ENCODE measurements around the gene UQCC5.

The UQCC5 gene

GRCh38 chr3:52527039-52527731, 9.2 kb upstream of the UQCC5 start:
- DNase-seq (ENCODE audit: extremely low spot score) = no peak
- CTCF ChIA-PET = no interaction called here
- no peak for TF ChIP-seq L3MBTL2 (conservative IDR thresholded peaks at IDR 0.05)
- no peak for TF ChIP-seq HDGF (IDR thresholded peaks at IDR 0.05; ENCODE audit: borderline replicate concordance)
- no peak for TF ChIP-seq ARNT (IDR thresholded peaks at IDR 0.05)
- TF ChIP-seq FOXA1 (IDR thresholded peaks at IDR 0.05) = no peak
- TF ChIP-seq LEF1 (IDR thresholded peaks at IDR 0.05; ENCODE audit: borderline replicate concordance) = no peak
- no peak for TF ChIP-seq FOXK2 (IDR thresholded peaks at IDR 0.05)
- TF ChIP-seq ZNF384 (IDR thresholded peaks at IDR 0.05) = no peak
- TF ChIP-seq TARDBP (IDR thresholded peaks at IDR 0.05) = no peak
- no peak for TF ChIP-seq CTBP1 (IDR thresholded peaks at IDR 0.05; ENCODE audit: borderline replicate concordance)
- TF ChIP-seq PKNOX1 (IDR thresholded peaks at IDR 0.05) = no peak
- no peak for TF ChIP-seq NFRKB (IDR thresholded peaks at IDR 0.05)
- TF ChIP-seq SP1 (IDR thresholded peaks at IDR 0.05) = no peak
- POLR2A ChIA-PET = interaction anchor here (1.1 kb wide), 1 partner anchor 9 kb away, joined by 3 read pairs; no protein-coding TSS in a partner anchor

DNA sequence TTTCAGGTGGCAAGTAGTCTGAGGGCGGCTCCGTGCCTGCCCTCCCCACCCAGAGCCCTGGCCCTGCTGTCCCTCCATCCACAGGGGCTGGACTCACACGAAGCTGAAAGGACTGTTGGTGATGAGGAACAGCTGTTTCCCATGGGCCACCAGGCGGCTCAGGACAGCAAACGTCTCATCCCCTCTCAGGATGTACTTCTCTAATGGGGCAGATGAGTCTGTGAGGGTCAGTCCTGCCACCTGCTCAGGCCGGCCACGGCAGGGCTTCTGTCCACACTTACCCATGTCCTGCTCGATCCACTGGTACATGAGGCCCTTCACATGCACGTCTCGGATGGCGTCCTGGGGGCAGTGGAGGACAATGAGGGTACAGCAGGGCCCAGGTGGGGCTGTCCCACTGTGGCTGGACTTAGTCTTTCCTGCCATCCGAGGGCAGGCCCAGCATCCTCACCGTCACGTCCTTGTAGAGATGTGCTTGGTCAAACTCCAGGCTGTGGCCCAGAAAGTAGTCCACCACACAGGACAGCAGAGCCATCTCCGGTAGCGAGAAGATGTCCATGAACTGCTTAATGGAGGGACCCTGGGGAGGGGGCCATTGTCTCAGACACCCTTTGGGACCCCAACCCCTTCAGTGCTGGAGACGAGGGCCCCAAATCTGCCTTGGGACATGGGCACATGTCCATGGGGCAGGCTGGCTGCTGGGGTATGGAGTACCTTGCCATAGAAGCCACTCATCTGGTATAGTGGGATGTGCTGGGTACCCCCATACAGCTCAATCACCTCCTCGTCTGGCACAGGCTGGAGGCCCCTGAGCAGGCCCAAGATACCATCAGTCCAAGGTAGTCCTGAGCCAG, 8.4 kb upstream of the UQCC5 start:
- ChIA-PET POLR2A (no interaction called here), CTCF (no interaction called here)
- DNase-seq (ENCODE audit: extremely low spot score) = no peak

DNA sequence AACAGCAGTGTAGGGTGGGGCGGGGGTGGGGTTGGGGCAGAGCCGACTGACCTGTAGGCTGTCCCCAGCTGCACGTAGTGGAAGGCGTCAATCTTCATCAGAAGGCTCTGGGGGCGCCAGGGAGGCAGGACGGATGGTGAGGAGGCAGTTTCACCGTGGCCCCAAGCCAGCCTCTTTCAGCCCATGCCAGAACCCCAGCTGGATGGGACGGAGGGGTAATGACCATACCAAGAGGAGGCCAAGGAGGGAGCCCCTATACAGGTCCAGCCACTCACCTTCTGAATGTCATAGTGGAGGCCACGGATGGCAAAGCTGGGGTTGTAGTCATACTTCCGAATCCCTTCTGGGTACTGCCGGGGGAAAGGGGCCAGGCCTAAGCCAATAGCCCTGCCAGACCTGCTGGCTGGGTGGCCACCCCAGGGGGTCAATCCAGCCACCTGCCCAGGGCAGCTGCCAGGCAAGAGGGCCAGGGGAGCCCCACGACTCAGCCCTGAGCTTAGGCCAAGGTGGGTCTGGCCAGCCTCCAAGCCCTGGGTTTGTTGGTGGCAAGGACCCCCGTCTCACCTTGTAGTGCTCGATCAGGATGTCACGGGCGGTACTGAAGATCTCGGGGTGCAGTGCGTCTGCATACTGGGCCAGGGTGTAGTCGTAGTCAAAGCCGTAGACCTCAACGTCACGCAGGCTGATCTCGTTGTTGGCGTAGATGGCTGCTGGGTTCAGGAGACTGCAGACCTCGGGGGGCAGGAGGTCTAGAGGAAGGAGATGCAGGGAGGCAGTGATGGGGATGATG, 7.6 kb upstream of the UQCC5 start:
- no peak for DNase-seq (ENCODE audit: extremely low spot score)
- TF ChIP-seq HDGF (IDR thresholded peaks at IDR 0.05; ENCODE audit: borderline replicate concordance) (no peak), LEF1 (IDR thresholded peaks at IDR 0.05; ENCODE audit: borderline replicate concordance) (no peak), CTBP1 (IDR thresholded peaks at IDR 0.05; ENCODE audit: borderline replicate concordance) (no peak), FOXK2 (IDR thresholded peaks at IDR 0.05) (no peak), FOXM1 (IDR thresholded peaks at IDR 0.05; ENCODE audit: borderline replicate concordance) (no peak), L3MBTL2 (conservative IDR thresholded peaks at IDR 0.05) (no peak), SUZ12 (IDR thresholded peaks at IDR 0.05) (no peak), TARDBP (IDR thresholded peaks at IDR 0.05) (no peak), SP1 (IDR thresholded peaks at IDR 0.05) (no peak), ELF4 (IDR thresholded peaks at IDR 0.05) (no peak), NFRKB (IDR thresholded peaks at IDR 0.05) (no peak)
- POLR2A ChIA-PET = no interaction called here
- CTCF ChIA-PET = no interaction called here

More for the DNA sequence above, 8.4 kb upstream of the UQCC5 start:
- TF ChIP-seq L3MBTL2 (conservative IDR thresholded peaks at IDR 0.05) = no peak

DNA sequence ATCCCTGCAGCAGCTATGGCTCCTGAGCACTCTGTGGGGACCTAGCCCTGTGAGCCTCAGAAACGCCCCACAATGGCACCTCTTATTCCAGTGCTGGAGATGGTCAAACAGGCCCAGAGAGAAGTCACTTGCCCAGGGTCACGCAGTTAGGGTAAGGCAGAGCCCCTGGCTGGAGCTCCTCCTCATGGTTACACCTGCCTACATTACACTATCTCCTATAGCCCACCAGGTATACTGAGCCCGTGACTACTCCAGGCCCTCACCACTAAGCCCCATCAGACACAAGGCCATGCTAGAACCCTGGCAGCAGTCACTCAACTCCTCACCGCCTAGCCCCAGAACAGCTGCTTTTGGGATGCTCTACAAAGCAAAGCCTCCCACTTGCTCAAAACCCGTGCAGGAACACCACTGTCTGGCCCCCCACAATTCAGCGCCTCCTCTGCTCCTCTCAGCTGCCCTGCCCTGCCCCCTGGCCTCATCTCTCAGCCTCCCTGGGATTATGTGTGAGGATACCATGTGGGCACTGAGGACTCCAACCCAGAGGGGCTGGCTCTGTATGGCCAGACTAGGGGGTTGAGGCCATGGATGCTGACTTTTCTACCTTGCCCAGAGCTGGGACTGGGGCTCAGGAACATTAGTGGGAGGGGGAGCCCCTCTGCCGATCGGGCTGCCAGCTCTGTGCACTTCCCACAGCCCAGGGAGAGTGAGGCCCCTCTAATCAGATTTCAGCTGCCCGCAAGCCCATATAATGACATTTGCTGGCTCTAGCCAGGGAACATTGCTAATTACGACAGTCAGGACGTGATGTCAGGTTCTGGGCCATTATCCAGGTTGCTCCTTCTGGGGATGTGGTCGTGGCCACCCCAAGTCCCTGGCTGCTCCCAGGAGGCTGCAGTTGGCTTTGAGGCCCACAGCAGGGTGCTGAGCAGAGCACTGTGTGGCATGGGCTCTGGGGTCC, 6.8 kb upstream of the UQCC5 start:
- DNase-seq (ENCODE audit: extremely low spot score) = no peak
- CTCF ChIA-PET = no interaction called here
- POLR2A ChIA-PET = interaction anchor here (1.2 kb wide), 1 partner anchor 11 kb away, joined by 3 read pairs; no protein-coding TSS in a partner anchor
- TF ChIP-seq BHLHE40 (IDR thresholded peaks at IDR 0.05; ENCODE audit: borderline replicate concordance) = no peak
- no peak for TF ChIP-seq PKNOX1 (IDR thresholded peaks at IDR 0.05)
- no peak for TF ChIP-seq TARDBP (IDR thresholded peaks at IDR 0.05)
- no peak for TF ChIP-seq ELF4 (IDR thresholded peaks at IDR 0.05)
- no peak for TF ChIP-seq CTBP1 (IDR thresholded peaks at IDR 0.05; ENCODE audit: borderline replicate concordance)
- no peak for TF ChIP-seq FOXM1 (IDR thresholded peaks at IDR 0.05; ENCODE audit: borderline replicate concordance)

- DNase-seq (ENCODE audit: extremely low spot score) = no peak
- CTCF ChIA-PET = no interaction called here
- TF ChIP-seq CTBP1 (IDR thresholded peaks at IDR 0.05; ENCODE audit: borderline replicate concordance) = no peak
- no peak for TF ChIP-seq NFRKB (IDR thresholded peaks at IDR 0.05)
- TF ChIP-seq ZNF384 (IDR thresholded peaks at IDR 0.05) = no peak
- TF ChIP-seq FOXK2 (IDR thresholded peaks at IDR 0.05) = no peak
- TF ChIP-seq L3MBTL2 (conservative IDR thresholded peaks at IDR 0.05) = no peak
- no peak for TF ChIP-seq HDGF (IDR thresholded peaks at IDR 0.05; ENCODE audit: borderline replicate concordance)
- TF ChIP-seq FOXM1 (IDR thresholded peaks at IDR 0.05; ENCODE audit: borderline replicate concordance) = no peak
- no peak for TF ChIP-seq FOXA1 (IDR thresholded peaks at IDR 0.05)
- TF ChIP-seq PKNOX1 (IDR thresholded peaks at IDR 0.05) = no peak
- TF ChIP-seq ELF4 (IDR thresholded peaks at IDR 0.05) = no peak
- no peak for TF ChIP-seq TARDBP (IDR thresholded peaks at IDR 0.05)
- TF ChIP-seq BHLHE40 (IDR thresholded peaks at IDR 0.05; ENCODE audit: borderline replicate concordance) = no peak
- TF ChIP-seq SUZ12 (IDR thresholded peaks at IDR 0.05) = no peak
- TF ChIP-seq ARNT (IDR thresholded peaks at IDR 0.05) = no peak
- no peak for TF ChIP-seq LEF1 (IDR thresholded peaks at IDR 0.05; ENCODE audit: borderline replicate concordance)
- POLR2A ChIA-PET = interaction anchor here (1.2 kb wide), 1 partner anchor 13 kb away, joined by 3 read pairs; no protein-coding TSS in a partner anchor
Observed at GRCh38 chr3:52530918-52531826, 5.2 kb upstream of the UQCC5 start.
